Endothelial cell of hepatic sinusoid (primary cell): ENCODE results near the gene CDC45.
"Not testable (repeated sequence)": the region's sequence is repeated elsewhere in the genome, so short reads cannot be mapped to it uniquely, and the experiment has no call there.

Experiments
- in situ Hi-C: cut with HindIII; loops from 2 replicates; pipeline ENCODE4 v1.10.0; 2017; ENCODE audit warnings: low sequenced_read_pairs

CDC45 gene

DNA sequence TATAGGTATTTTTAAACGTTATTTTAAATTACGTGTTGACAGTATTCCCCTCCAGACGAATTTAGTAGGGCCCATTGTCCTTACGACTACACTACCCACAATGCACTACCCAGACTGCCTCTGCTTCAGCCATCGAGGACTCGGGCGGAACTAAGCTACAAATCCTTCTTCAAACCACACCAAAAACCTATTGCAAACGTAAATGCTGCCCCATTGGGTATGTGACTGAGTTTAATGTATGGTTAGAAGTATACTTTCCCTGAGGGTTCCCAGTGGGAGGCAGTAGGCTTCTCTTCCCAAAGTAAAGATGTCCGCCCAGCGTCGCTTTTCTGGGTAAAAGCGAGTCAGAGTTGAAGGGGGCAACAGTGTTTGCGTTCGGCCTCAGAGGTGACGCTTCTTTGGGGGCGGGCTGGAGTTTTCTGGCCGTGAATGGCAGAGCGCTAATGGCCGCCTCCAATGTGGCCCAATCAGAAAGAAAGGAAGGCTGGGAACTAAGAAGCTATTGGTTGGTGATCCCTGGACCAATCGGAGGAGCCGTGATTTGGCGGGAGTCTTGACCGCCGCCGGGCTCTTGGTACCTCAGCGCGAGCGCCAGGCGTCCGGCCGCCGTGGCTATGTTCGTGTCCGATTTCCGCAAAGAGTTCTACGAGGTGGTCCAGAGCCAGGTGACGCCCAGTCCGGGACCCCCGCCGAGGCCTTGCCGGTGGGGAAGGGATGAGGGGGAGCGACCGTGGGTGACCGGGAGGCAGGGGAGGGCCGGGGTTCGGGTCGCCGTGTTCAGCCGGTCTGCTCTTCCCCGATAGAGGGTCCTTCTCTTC lies at the start of gene CDC45:
TSS of gene CDC45 (plus strand) at position 566 of the 818 bp plus-strand sequence. CDS start at position 615, 49 bp downstream.
- in situ Hi-C loops = no loop called here

DNA sequence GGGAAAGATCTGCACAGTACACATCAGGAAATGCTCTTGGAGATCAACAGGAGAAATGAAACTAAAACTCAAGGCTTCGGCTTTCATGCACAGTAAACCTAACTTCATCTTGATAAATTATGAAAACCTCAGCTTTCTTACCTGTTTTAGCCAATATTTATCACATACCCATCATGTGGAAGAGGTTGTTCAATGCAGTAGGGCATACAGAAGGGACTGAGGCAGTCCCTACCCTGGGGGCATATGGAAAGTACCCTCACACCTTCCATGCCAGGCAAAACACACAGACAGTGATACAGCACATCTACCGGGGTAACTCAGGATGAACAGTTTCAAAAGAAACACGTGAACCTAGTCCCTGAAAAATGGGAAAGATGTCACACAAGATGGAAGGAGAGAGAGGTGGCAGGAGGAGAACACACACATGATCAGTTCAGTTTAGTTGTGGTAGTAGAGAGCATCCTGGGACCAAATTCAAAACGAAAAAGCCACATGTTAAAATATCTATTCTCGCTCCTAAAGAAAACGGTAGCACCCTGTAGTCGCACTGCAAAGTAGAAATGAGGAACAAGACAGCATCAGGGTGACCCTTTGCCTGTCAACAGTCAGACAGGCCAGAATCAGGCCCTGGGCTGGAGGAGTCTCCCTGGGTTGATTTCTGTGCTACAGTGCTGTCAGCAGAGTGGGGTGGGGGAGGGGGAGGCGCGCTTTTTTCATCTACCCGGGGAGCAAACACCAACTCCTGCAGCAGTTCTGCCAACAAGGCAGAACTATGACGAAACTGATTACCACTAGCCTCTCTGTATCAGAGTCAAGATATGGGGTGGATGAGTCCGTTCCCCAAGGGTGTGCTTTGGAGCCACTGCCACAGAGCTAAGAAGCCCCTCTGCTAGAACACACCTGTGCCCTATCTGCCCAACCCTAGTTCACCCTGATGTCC lies 49.5 kb upstream of the CDC45 start:
- in situ Hi-C loops = no loop called here

- in situ Hi-C loops = no loop called here
These were observed 48.7 kb upstream of the CDC45 start for GRCh38 chr22:19430890-19431541.

- in situ Hi-C loops = no loop called here
These were observed 48.0 kb upstream of the CDC45 start, which contains the start of gene HIRA for GRCh38 chr22:19431649-19432132. Gene HIRA, minus strand, starts transcription at chr22:19431733. Its CDS starts 257 bp downstream, at chr22:19431476.

DNA sequence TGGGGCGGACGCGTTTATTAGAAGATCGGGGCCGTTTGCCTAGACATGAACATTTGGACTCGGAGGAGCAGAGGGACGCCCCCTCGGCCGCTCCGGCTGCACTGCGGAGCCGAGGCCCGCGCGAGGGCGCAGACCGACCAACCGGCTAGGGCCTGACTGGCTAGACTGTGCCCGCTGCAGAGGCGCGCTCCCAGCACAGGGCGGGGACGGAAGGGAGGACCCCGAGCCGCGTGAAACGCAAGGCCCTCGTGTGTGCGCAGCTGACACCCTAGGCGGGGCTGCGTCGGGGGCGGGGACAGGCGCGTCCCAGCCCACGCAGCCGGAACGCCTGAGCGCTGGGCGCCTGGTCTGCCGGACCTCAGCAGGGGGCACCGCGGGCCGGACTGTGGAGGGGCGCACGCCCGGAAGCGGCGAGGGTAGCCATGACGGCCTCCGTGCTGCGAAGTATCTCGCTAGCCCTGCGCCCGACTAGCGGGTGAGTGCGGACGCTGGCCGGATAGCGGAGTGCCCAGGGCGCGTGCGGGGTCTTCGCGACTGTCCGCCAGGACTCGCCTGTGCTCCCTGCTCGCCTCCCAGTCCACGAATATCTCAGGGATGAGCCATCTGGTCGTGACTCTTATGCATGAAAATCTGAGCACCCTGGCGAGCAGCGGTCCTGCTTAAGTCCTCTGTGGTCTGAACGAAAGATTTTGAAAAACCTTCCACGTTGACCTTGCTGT lies 47.4 kb upstream of the CDC45 start, which contains the start of gene MRPL40:
TSS of gene MRPL40 (plus strand) at position 413 of the 719 bp plus-strand sequence. CDS start at position 423, 10 bp downstream.
- in situ Hi-C loops = no loop called here

DNA sequence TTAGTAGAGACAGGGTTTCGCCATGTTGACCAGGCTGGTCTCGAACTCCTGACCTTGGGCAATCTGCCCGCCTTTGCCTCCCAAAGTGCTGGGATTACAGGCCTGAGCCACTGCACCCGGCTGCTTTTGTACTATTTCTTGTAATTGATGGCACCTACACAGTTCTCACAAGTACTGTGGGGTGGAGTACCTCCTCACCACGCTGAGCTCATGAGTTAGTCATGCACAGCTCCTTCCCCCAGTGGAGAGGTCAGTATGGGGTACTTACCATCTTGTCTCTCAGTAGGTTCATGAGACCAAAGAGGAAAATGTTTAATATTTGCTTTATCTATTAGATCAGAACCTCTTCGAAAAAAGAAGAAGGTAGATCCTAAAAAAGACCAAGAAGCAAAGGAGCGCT lies 45.3 kb upstream of the CDC45 start:
- in situ Hi-C loops = no loop called here

GRCh38 chr22:19434829-19435580 lies 44.7 kb upstream of the CDC45 start:
- in situ Hi-C loops = no loop called here

DNA sequence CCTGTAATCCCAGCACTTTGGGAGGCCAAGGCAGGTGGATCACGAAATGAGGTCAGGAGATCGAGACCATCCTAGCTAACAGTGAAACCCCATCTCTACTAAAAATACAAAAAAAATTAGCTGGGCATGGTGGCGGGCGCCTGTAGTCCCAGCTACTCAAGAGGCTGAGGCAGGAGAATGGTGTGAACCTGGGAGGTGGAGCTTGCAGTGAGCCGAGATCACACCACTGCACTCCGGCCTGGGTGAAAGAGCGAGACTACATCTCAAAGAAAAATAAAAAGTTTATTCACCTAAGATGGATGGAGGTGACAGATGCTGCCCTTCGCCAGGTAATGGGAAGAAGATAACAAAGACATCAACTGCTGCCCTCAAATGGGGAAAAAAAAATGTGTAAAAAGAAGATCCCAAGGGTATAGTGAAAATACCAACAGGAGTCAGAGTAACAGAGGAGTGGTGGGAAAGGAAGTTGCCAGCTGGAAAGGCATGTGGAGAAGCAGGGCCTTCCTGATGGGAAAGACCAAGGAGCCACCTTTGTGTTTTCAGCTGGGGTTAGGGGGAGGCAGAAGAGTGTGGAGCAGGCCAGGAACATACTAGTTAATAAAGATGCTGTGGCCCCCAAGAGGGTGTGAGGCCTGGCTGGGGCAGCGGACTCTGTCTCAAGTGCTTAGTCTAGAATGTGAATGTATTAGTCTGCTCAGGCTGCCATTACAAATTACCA lies 43.1 kb upstream of the CDC45 start:
- in situ Hi-C loops = not testable (repeated sequence)

GRCh38 chr22:19438298-19438697 lies 41.4 kb upstream of the CDC45 start:
- in situ Hi-C loops = no loop called here

DNA sequence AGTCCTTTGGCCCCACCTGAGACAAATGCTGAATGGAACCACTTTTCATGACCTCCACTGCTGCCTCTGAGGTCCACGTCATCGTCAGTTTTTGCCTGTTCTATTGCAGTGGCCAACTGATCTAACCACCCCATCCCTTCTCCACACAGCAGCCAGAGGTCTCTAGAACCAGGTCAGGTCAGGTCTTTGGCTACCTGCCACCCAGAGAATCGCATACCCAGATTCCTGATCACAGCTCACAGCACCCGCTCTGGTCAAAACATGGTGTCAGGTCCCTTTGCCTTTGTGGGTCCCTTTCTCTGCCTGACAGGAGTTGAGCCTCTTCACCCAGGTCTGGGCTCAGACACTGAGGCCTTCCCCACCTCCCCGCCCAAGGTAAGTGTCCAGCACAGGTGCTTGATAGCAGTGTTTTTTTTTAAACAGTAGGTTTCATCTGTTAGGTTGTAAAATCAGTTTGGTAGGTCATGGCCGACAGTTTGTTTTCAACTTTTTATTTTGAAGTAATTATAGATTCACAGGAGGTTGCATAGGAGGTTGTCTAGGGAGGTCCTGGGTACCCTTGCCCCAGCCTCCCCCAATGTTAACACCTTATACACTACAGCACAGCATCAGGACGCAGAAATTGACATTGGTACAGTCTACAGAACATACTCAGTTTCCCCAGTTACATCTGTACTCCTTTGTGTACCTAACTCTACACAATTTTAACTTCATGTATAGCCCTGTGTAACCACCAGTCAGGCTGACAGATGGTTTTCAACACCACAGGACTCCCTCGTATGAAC lies 39.1 kb upstream of the CDC45 start:
- in situ Hi-C loops = no loop called here

GRCh38 chr22:19442166-19442565 lies 37.6 kb upstream of the CDC45 start:
- in situ Hi-C loops = no loop called here

GRCh38 chr22:19443544-19444211 lies 36.0 kb upstream of the CDC45 start:
- in situ Hi-C loops = no loop called here

- in situ Hi-C loops = not testable (repeated sequence)
These were observed 34.3 kb upstream of the CDC45 start for GRCh38 chr22:19445279-19445982.

DNA sequence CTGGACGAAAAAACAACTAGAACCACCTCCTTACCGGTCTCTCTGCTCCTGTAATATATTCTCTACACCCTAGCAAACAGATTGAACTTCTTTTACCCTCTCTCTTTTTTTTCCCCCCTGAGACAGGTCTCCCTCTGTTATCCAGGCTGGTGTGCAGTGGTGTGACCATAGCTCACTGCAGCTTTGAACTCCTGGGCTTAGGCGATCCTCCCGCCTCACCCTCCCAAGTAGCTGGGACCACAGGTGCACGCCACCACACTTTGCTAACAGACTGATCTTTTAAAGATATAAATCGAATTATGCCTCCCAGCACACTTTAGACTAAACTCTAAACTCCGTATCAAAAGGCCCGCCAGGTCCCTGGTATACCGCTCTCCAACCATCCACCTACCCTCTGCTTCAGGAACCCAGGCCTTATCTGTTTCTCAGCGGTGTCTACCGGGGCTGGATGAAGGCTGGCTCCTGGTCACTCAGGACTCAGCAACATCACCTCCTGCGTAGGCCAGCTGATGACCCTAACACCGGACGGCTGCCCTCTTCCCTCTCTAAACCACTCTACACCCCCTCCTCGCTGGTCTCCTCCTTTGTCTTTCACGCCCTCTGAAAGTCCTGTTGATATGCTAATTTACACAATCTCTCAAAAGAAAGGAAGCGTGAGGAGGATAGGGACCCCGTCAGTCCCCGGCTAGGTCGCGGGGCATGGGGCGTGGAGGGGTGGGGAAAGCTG lies 33.0 kb upstream of the CDC45 start:
- in situ Hi-C loops = no loop called here

GRCh38 chr22:19447330-19448075 lies 32.2 kb upstream of the CDC45 start, which contains the start of gene C22orf39:
Gene C22orf39, minus strand, starts transcription at chr22:19447711. Its CDS starts 23 bp downstream, at chr22:19447688.
- in situ Hi-C loops = no loop called here
